ENCODE results near the gene CBX1. TPM values are rescaled to one million over a fixed set of nuclear protein-coding genes. Genes with fewer than 3 reads are reported as not detected.

CBX1 gene
- 50.6 and 56.1 TPM in 2 replicates for total RNA-seq

DNA sequence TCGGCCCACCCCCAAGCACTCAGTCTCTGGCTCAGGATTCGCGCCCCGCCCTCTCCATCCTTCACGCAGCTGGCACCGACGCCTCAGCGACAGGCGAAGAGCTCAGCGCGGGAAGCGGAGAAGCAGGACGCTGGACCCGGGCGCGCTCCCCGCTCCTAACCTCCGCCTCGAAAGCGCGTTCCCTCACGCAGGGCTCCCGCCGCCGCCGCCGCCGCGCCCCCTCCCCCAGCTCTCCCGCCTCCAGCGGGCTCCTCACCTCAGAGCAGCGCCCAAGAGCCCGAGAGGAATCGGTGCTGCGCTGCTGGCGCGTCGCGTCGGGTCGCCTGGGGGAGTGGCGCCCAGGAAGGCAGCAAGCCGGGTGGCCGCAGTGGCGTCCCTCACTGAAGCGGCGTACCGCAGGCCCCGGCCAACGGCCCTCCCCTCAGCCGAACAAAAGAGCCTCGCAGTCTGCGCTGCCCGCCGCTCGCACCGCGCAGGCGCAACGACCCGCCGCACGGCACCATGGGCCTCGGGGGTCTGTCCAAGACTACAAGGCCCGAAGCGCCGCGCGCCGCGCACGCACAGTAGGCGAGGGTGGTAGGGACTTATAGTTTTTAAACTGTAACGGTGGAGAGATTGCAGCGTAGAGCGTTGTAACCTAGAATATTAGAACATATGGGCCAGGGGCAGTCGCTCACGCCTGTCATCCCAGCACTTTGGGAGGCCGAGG, at the start of gene CBX1:
CBX1 (minus strand) TSS at position 467 of the 709 bp plus-strand sequence. CDS start 24,474 bp downstream, outside the sequence.

DNA sequence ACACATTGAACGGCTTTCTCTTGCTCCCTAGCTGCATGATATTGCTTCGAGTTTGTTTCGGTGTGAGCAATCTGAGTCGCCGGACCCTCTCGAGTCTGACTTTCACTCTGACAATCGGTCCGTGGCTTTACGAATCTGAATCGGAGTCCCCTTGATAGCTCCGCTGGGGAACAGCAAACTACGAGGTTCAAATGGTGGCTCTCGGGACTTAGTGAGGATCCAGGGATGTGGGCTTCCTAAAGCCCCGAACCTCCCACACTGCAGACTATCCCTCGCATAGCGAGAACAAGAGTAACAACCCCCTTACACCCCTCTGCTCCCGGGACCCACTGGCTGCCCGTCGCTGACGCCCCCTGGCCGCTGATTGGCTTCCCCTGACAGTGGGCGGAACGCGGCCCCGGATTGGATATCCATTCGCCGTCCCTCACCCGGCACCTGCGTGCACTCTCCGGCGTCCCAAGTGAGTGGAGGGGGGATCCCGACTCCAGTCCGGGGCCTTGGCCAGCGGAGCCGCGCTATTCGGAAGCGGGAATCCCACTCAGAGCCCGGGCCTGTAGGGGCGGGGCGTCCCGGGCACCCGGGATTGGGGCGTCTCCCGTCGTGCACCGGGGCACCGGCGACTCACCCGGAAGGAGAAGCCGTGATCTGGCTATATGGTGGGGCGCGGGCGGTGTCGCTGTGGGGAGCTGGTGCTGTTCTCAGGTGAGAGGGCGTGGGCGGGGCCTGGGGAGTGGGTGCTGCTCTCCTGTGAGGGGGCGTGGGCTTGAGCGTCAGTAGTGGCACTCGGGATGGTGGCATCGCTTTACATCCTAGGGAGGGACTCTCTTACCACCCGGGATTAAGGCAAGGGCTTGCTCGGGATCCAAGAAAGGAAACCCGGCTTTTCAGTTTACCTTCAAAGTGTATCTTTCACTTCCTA, 6.1 kb upstream of the CBX1 start, which contains the start of gene SNX11:
SNX11 (plus strand) TSS at position 630 of the 919 bp plus-strand sequence. CDS start 4,278 bp downstream, outside the sequence.

DNA sequence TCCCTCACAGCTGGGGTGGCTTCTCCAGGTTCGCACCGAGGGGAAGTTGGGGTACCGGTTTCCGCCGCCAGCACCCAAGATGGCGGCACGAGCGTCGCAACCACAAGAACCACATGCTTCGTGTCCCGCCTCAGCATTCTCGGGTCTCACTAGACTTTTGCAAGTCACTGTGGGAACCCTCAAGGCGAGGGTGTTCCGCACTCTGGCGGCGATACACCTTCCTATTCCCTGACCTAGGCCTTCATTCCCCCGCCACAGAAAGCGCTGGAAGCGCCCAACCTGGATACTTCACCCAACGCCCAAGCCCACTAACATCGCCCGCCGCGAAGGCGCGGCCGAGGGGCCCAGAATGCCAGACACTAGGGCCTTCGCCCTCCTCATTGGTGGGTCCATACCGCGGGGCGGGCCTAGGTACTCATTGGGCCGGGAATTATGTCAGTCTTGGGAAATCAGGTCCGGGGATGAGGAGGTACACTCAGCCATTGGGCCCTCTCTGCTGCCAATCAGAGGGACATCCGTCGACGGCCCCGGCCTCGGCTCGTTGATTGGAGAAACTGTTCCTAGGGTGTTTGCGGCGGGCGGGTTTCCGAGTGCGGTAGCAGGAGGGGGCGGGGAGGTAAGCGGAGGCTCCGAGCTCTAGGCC, 53.4 kb downstream of the CBX1 start, which contains the start of gene NFE2L1:
NFE2L1 (plus strand) TSS at position 619 of the 643 bp plus-strand sequence. CDS start 2,760 bp downstream, outside the sequence.

DNA sequence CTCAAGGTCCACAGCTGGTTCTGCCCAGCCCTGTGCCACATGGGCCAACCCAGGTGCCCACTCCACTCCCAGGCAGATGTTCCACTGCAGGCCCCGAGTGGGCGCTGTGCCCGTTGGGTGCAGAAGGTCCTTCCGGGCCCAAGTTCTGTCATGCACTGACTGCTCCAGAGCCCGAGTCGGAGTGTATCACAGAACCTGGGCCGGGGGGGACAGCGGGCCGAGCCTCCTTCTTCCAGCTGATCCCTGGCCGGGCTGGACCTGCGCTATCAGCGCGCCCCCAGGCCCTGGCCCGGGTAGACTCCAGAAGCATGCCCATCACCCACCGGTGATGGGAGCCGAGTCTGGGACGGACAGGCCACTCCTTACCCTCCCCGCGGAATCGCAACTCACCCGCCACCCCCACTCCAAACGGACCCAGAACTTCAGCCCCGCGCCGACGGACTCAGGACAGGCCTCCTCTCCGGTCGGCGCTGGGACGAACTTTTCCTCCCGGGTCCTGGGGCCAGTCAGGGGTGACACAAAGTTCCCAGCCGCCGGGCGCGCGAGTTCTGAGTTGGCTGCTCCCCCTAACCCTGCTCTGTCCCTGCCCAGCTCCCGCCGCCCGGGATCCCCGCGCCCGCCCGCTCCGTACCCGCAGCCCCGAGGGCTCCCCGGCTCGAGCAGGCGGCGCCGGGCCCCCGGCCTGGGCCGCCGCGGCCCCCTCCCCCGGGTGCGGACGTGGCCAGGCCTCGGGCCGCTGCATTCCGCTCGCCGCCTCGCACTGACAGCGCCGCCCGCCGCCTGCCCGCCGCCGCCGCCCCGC, 64.0 kb downstream of the CBX1 start, which contains the start of gene COPZ2:
COPZ2 (minus strand) TSS at position 762 of the 802 bp plus-strand sequence; CDS start at position 742, 20 bp downstream.

Other genes with a start within 250 kb of the CBX1 start
- gene SP2, start 205.2 kb downstream of the CBX1 start, total RNA-seq, result 0.90 and 1.6 TPM in 2 replicates
- 17.7 and 24.7 TPM in 2 replicates for gene PNPO, start 159.9 kb downstream of the CBX1 start, total RNA-seq
- not detected in 2 replicates for gene PRR15L, start 143.6 kb downstream of the CBX1 start, total RNA-seq
- gene CDK5RAP3, start 130.4 kb downstream of the CBX1 start, total RNA-seq, result 58.7 and 68.2 TPM in 2 replicates
- gene COPZ2, start 63.7 kb downstream of the CBX1 start, total RNA-seq, result 5.3 and 10.5 TPM in 2 replicates
- 98.9 and 104 TPM in 2 replicates for gene NFE2L1, start 53.1 kb downstream of the CBX1 start, total RNA-seq
- gene SNX11, start 6.3 kb upstream of the CBX1 start, total RNA-seq, result 13.8 and 15.8 TPM in 2 replicates

Data from endothelial cell of coronary artery (primary cell).